GDM1 (cell line): ENCODE measurements around the gene LRRC71.

ENCODE experiments used
- DNase-seq: peaks from one replicate; lab custom pipeline; 2025; lab: John Stamatoyannopoulos, UW

The LRRC71 gene

DNA sequence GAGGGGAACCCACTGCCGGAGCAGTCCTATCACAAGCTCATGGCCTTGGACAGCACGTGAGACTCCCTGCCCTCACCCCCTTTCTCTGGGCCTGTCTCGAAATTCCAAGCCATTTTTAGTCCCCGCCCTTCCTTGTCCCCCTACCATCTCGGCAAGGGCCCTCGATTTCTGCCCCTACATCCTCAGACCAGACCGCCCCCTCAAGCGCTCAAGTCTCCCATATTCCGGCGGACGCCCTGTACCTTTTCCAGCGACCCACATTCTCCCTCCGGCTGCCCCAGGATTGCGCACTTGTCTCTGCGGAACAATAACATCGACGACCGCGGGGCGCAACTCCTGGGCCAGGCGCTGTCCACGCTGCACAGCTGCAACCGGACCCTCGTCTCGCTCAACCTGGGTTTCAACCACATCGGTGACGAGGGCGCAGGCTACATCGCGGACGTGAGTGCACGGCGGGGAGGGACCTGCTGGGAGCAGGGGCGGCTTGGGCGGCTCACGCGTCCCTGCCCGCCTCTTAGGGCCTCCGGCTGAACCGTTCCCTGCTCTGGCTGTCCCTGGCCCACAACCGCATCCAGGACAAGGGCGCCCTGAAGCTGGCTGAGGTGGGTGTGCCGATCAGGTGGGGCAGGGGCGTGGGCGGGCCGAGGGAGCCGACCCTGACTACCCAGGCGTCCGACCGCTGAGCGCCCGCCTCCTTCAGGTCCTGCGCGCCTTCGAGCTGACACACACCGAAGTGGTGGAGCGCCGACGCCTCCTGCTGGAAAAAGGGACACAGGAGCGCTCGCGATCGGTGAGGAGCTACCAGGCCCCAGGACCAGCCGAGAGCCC lies 7.0 kb downstream of the LRRC71 start:
- DNase-seq, result peak; percentile 64

DNA sequence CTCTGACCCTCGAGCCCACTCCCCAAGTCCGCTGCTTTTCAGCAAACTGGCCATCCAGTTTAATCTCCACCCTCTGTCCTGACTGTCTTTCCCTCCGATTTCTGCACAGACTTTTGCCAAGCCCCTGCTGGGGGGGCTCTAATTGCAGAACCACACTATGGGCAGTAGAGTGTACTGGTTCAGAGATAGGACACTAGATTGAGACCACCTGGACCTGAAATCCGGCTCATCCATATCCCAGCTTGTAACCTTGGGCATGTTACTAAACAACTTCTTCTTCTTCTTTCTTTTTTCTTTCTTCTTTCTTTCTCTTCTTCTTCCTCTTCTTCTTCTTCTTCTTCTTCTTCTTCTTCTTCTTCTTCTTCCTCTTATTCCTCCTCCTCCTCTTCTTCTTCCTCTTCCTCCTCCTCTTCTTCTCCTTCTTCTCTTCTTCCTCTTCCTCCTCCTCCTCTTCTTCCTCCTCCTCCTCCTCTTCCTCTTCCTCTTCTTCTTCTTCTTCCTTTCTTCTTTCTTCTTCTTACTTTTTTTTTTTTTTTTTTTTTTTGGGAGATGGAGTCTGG lies 7.7 kb downstream of the LRRC71 start:
- DNase-seq, result no peak

DNA sequence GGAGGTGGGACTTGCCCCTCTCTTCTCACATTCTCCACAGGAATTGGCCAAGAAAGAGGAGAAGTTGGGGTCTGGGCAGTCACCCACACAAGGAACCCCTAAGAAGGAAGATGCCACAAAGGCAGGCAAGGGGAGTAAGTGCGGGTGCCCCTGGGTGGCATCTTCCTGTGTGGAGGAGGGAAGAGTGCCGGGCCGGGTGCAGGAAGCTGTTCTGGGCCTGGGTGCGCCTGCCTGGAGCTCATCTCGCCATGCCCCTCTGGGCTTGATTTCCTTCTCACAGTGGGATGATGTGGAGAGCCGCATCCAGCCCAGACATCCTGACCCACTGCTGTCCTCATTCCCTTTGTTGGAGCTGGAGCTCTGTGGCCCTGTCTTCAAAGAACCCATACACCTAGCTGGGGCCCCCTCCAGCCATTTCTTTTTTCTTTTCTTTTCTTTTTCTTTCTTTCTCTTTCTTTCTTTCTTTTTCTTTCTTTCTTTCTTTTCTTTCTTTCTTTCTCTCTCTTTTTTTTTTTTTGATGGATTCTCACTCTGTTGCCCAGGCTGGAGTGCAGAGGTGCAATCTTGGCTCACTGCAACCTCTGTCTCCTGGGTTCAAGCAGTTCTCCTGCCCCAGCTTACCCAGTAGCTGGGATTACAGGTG lies 9.3 kb downstream of the LRRC71 start:
- no peak for DNase-seq

DNA sequence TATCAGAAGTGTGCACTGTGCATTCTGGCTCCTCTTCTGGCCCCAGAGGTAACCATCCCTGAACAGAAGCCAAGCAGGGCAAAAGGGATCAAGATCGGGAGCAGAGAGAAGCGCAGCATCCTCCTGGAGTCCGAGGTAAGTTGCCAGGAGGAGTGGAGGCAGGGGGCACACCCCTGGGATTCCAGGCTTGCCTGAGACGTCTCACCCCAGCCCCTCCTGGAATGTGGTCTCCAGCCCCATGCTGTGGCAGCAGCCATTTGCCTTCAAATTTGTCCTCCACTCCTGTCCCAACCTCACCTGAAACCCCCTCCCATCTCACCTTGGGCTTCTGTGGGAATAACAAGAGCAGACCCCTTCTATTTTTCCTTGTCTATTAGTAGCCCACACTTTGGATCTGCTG lies 10.1 kb downstream of the LRRC71 start:
- DNase-seq, result no peak

DNA sequence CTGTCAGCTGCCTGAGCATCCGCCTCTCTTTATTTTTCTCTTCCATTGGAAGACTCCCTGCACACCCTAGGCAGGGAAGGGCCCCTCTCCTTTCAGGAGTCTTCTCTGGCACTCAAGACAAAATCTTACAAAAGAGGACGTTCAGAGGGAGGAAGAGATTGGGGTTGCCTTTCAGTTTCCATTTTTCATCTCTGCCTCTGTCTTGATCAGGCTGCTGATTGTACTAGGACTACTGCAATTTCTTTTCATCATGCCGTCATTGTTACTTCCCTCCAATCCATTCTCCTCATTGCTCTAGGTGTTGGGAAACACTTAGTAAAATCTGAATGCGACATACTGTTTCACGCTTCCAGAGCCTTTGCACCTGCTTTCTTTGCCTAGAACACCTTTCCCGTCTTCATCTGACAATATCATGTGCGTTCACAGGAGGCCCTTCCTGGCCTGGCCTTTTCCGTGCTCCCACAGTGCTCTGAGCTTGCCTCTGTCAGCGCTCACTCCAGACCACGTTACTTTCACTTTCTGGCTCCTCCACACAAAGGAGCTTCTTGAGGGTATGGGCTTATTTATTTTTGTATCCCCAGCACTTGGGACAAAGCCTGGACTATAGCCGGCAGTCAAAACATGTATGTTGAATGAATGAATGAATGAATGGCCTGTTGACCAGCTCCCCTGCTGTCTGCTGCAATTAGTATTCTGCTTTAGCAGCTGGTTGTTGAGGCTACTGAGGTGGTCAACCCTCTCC lies 10.9 kb downstream of the LRRC71 start:
- DNase-seq, result no peak

DNA sequence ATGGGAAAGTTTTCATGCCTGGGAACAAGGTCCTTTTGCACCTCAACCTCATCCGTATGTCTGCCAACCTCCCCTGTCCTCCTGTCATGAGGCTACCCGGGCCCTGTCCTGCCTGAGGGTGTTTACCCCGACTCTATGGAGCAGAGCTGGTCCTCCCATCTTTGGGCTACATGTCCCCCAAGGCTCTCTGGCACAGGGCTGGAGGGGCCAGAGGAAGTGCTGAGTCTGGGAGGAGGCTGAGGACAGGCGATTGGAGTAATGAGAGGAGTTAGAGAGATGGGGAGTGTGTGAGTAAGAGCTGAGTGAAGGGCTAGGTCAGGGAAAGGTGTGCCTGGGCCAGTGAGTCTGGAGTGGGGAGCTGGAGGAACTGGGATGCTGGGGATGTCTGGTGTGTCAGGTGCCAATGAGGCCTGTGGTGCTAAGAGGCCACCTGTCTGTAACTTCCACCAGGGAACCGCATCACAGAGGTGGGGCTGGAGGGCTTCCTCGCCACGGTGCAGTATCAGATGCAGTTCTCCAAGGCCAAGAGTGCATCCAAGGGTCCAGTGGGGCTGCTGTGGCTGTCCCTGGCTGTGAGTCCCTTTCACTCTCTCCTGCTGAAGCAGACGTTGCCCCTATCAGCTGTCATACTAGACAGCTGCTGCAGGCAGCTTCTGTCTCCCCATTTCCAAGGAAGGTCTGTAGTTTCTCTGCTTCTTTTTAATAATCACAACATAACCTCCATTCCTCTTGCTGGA lies 11.7 kb downstream of the LRRC71 start:
- DNase-seq, result no peak

DNA sequence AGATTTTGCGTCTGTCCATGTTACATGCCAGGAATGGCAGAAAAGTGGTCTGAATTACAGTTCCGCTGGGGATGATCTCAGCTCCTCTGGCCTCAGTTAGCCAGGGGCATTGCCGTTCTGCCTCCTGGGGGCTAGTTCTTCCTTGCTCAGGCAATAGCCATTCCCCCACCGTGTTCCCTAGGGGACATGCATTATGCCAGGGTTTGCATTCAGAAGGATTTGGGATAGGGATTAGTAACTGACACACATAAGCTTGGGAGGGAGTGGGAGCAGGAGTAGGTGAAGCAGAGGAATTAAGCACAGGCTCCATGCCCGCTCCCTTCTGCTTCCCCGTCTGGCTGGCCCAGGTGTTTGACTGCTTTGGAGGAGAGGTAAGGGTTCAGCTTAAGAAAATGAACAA lies 12.7 kb downstream of the LRRC71 start:
- no peak for DNase-seq

DNA sequence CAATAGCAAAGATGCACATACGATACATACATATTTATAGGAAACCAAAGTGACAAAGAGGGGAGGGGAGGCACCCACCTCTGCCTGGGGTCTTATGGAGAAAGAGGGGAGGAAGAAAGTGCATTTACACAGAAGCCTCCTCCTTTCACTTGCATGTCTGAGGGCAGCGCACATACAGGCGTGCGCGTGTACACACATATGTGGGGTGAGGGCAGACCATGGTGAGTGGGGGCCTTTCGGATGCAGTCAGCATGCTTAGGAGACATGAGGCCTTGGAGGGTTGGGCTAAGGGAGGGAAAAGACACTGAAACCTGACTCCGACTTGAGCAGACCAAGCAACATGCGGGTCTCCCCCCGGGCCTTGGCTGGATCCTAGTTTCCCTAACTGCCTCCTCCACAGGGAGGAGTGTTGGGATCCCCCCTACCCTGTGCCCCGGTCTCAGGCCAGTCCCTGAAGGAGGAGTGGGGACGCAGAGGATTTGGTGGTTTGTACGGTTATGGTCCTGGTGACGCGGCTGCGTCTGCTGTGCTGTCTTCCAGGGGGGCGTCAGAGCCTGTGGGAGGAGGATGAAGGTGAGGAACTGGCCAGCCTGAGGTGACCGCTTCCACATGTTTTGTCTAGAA lies 15.2 kb downstream of the LRRC71 start:
- DNase-seq, result no peak

DNA sequence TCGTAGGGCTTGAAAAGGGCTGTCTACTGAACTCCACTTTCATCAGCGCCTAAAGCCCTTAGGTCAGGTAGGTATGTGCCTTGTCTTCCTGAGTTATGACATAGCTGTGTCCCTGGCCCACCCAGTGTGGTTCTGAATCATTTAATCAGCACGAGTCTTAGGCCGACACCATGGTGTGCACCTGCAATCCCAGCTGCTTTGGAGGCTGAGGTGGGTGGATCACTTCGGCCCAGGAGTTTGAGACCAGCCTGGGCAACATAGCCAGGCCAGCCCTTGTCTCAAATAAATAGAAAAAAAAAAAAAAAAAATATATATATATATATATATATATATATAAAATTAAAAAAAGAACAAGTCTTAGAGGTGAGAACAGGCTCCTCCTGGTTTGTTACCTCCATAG lies 15.8 kb downstream of the LRRC71 start:
- no peak for DNase-seq

DNA sequence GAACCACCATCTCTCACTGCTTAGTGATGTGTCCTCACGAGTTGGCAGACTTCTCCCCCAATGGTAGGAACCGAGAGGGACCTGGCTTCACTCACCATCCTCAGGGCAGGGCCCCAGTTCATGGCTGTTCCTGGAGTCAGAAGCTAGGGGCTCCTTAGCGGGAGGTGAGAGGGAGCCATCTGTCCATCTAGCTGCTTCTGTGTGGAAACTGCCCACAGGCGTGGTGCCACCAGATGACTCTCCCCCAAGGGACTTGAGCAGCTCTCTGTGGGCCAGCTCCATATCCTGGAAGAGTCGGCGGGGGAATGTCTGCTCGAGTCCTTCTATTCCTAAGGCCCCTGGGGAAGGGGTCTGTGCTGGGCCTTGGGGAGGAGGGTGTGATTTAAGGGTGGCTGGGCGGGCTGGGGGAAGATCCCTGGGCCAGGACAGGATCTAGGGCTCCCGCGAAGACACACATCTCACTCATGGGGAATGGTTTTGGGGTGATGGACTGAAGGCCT lies 16.3 kb downstream of the LRRC71 start:
- no peak for DNase-seq

DNA sequence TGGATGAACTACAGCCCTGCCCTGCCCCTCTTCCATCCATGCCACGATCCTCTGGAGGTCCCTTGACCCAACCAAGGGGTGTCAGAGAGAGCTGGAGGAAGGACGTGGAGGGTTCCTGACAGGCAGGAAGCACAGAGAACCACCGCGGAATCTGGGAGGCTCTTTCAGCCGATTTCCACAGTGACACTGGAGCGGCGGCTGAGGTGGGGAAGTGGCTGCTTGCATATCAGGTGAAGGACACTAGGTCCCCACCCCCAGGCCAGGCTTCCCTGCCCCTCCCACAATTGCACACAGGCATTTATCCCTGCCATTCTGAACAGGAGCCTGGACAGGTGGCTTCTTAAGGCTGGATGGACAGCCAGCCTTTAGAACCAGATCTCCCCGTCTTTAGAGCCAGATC lies 17.5 kb downstream of the LRRC71 start:
- no peak for DNase-seq

DNA sequence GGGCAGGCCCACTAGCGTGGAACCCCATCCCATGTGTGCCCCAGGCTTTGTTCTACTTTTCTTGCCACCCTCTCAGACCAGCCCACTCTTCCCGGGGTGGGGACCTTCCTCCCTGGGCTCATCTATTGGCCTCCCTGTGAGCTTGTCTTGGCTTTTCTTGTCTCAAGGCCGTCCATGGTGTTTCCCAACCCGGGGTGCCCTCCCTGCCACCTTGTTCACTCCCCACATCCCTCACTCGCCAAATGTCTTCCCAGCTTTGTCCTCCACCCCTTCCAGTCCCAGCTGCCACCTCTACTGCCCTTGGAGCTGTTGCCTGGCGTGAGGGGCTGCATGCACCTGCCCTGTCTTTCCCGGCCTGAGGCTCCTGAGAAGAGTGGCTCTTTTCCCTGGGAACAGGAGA lies 18.4 kb downstream of the LRRC71 start:
- no peak for DNase-seq

DNA sequence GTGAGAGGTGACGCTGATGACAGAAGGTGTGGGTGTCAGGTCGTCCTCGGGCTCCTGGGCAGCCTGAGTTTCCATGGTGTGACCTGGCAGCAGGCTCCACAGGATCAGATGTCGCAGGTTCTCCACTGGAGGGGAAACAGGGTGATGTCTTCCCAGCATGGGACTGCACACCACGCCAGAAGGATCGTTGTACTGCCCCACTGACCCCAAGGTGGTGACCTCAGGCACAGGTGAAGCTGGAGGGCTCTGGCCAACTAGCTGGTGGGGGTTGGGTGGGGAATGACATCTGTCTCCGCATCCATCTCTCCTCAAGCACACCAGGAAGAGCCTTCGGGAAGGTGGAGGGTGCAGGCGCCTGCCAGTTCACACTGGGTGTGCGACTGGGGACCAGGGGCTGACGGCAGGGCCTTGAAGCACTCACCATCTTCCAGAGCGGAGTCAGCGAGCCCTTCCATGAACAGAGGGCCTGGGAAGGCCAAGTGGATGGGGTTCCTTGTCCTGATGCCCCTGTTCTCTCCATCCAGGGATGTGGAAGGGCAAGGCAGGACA lies 19.4 kb downstream of the LRRC71 start:
- DNase-seq, result no peak

DNA sequence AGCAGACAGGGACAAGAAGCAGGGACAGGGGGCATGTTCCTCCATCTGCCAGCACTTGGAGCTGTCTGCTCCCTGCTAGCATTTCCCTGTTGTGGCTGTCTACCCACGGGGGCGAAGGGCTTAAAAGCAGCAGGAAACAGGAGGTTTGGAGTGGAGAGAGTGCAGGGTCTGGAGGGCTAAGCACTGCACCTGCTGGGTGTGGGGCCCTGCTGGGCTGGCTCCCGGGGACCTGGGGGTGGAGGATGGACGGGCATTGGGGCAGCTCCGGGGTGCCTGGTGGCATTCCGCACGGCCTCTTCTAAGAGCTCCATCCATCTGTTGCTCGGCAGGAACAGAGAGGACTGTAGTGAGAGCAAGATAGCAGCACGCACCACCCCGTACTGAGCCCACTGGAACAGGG lies 21.2 kb downstream of the LRRC71 start:
- no peak for DNase-seq

DNA sequence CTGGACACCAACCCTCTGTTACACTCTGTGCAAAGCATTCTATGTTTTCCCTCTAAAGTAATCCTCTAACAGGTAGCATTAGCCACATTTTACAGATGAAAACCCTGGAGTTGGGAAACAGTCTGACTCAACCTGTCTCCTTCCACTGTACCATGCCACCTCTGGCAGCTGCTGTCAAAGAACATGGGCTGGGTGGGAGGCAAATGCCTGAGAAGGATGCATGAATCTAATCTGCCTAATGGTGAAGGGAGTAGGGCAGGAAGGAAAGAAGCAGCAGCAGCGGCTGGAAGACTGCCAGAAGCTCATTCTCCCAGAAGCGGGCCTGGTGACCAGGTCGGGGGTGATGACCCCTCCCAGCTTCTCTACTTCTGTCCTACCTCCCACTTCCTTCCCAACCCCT lies 21.7 kb downstream of the LRRC71 start:
- no peak for DNase-seq

DNA sequence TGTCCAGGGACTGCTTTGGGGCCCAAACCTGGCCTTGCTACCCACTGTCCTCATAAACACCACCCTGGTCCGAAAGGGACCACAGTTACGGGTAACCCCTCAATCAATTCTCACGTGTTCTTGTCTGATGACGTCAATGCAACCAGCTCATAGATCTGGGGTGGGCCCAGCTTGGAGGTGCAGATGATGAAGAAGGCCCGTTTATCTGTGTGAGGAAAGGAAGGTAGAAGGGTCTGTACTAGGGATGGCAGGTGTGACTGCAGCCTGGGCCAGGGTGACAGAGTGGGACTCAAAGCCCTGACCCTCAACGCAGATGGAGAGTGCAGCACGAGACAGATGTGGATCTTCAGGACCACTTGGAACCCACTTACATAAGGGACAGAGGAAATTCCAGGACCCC lies 22.1 kb downstream of the LRRC71 start:
- DNase-seq, result no peak

DNA sequence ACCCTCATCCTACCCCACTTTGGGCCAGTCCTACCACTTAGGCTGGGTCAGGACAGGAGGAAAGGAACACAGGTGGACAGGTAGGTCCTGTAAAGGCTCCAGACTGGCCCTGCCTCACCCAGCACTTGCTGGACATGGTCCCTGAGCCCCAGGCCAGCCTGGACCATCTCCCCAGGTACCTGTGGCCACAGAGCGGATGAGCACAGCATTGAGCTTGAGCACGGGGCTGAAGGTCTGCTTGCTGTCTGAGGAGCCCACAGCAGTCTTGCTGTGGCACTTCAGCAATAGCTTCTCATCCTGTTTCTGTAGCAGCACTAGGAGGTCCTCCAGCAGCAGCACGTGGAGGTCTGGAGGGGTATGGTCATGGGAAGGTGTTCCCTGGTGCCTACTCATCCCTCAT lies 23.3 kb downstream of the LRRC71 start:
- no peak for DNase-seq

DNA sequence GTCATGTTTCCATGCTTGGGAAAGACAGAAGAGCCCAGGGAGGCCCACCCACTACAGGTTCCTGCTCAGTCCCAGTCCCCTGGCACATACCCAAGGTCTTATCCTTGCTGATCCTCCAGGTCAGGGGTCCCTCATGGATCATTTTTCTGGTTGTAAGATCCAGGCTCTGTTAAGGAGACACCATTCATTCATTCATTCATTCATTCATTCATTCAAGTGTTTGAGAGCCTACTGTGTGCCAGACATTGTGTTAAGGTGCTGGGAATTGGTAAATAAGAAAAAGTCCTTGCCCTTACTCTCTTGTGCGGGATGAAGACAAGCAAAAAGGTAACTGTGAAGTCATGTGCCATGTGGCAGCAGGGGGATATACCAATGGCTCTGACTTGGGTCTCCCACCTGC lies 23.8 kb downstream of the LRRC71 start:
- no peak for DNase-seq

DNA sequence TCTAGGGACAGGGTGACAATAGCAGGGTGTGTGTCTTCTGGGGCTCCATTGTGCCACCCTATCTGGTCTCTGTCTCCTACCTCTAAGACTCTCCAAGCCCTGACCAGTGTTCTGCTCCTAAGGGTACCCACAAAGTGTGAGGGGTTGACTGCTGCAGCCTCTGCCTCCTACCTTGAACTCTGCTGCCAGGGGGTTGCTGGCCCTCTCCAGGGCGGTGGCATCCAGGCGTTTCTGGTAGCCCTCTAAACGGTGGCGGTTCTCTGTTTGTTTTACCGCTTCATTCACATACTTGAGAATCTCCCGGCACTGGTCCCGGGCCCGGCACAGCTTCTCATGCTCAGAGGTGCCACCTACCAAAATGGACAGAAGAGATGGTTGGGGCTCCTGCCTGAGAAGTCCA lies 24.4 kb downstream of the LRRC71 start:
- no peak for DNase-seq

DNA sequence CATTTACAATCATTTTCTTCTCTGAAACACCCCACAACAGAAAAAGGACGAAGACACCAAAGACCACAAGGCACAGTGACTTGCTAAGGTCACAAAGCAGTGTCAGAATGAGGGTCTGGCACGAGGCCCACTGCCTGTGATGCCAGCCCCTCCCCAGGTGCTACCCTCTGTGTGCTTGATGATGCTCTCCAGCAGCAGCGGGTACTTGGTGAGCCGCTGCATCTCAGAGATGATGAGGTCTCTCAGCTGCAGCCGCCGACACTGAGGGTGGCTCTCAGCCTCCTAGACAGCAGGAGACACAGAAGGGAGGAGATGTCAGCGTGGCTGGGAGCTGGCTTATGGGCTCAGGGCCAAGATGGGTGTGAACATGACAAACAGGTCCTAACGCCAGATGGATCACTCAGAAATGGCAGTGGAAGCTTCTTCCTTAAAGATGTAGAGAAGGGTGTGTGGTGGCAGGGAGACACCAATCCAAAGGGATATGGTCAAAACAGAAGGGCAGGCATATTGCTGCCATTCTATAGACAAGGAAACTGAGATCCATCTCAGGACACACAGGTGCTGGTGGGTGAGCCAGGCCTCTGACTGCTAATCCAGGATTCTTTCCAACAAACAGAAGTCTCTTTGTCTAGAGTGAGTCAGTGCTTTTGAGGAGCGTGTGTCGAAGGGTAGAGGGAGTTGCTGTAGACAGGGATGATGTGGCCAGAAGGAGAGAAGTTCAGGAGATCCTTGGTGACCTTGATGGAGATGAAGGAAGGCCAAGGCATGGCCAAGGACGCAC lies 25.6 kb downstream of the LRRC71 start:
- DNase-seq, result no peak
